ENCODE results near the gene TAF1D. TPM values are rescaled to one million over a fixed set of nuclear protein-coding genes. Genes with fewer than 3 reads are reported as not detected.

The TAF1D gene, protein sequence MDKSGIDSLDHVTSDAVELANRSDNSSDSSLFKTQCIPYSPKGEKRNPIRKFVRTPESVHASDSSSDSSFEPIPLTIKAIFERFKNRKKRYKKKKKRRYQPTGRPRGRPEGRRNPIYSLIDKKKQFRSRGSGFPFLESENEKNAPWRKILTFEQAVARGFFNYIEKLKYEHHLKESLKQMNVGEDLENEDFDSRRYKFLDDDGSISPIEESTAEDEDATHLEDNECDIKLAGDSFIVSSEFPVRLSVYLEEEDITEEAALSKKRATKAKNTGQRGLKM
- total RNA-seq = 148 TPM

- H3K27ac ChIP-seq = peak within 1 kb of the TSS; percentile 86
- intact Hi-C loops (cut with DNase I) = no loop called here
- TF ChIP-seq, protein P1, sequence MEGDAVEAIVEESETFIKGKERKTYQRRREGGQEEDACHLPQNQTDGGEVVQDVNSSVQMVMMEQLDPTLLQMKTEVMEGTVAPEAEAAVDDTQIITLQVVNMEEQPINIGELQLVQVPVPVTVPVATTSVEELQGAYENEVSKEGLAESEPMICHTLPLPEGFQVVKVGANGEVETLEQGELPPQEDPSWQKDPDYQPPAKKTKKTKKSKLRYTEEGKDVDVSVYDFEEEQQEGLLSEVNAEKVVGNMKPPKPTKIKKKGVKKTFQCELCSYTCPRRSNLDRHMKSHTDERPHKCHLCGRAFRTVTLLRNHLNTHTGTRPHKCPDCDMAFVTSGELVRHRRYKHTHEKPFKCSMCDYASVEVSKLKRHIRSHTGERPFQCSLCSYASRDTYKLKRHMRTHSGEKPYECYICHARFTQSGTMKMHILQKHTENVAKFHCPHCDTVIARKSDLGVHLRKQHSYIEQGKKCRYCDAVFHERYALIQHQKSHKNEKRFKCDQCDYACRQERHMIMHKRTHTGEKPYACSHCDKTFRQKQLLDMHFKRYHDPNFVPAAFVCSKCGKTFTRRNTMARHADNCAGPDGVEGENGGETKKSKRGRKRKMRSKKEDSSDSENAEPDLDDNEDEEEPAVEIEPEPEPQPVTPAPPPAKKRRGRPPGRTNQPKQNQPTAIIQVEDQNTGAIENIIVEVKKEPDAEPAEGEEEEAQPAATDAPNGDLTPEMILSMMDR (IDR thresholded peaks at IDR 0.05) = no peak
- TF ChIP-seq POLR2AphosphoS5 (IDR thresholded peaks at IDR 0.05; ENCODE audit: insufficient read depth in 1 of 2, low read depth in 1 of 2) (peak; percentile 88 to 95), POLR2A (IDR thresholded peaks at IDR 0.05) (peak in 1 of 2 donors; percentile 72)
- no peaks in the 10 kb centered on the region for H3K9me3 ChIP-seq
- H3K36me3 ChIP-seq = peaks cover 0 to 28% of the 10 kb centered on the region in 2 donors
- peaks cover 43% of the 10 kb centered on the region for H3K4me1 ChIP-seq
- DNase-seq (ENCODE audit: extremely low spot score in 2 of 2) = peak in 1 of 2 donors; percentile 99
- H3K4me3 ChIP-seq = peak within 1 kb of the TSS; percentile 77 to 78
- no peaks in the 10 kb centered on the region for H3K27me3 ChIP-seq
Observed at GRCh38 chr11:93741094-93741881, at the start of gene TAF1D, which contains the start of gene C11orf54. Gene TAF1D, minus strand, starts transcription at chr11:93741495. Its CDS starts 2,191 bp downstream, at chr11:93739304. Gene C11orf54, plus strand, starts transcription at chr11:93741672. Its CDS starts 5,722 bp downstream, at chr11:93747394.

- DNase-seq (ENCODE audit: extremely low spot score in 2 of 2) = no peak
- Histone ChIP-seq H3K4me1 (peaks cover 42% of the 10 kb centered on the region), H3K27ac (peak overlapping the region; percentile 89), H3K9me3 (no peaks in the 10 kb centered on the region), H3K36me3 (peaks cover 0 to 12% of the 10 kb centered on the region in 2 donors), H3K27me3 (no peaks in the 10 kb centered on the region), H3K4me3 (peak overlapping the region; percentile 90 to 99)
- intact Hi-C loops (cut with DNase I) = no loop called here
- TF ChIP-seq POLR2AphosphoS5 (IDR thresholded peaks at IDR 0.05; ENCODE audit: insufficient read depth in 1 of 2, low read depth in 1 of 2) = no peak
Observed at GRCh38 chr11:93784935-93785360, 43.7 kb upstream of the TAF1D start.

DNA sequence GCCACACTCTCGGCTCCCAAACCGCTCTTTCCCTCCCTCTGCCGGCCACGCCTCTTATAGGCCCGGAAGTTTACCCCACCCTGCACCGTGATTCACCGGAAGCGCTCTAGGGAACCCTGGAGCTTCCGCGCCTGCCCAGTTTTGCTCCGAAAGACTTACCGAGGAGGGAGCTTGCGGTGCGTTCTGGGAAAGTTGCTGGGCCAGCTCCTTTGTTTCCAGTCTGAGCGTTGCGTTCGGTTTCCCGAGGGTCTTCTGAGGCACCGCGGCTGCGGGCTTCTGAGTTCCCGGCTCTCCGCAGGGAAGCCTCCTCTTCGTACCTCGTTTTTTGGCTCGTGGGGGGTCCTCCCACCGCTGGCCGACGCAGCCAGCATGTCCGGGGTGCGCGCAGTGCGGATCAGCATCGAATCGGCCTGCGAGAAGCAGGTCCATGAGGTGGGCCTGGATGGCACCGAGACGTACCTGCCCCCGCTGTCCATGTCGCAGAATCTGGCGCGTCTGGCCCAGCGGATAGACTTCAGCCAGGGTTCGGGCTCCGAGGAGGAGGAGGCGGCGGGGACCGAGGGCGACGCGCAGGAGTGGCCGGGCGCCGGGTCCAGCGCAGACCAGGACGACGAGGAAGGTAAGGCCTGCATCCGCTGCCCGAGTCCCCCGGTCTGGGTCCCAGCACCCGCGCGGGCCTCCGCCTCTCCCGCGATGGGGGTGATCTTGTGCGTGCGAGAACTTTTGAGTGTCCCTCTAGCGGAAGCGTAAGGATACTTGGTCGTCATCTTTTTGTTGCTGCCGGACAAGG is 43.0 kb upstream of the TAF1D start, which contains the start of gene MED17:
MED17 (plus strand) TSS at position 138 of the 790 bp plus-strand sequence; CDS start at position 370, 232 bp downstream.
- Histone ChIP-seq H3K4me1 (peaks cover 42% of the 10 kb centered on the region), H3K27ac (peak within 1 kb of the TSS; percentile 89), H3K27me3 (no peaks in the 10 kb centered on the region), H3K9me3 (no peaks in the 10 kb centered on the region), H3K36me3 (peaks cover 0 to 6% of the 10 kb centered on the region in 2 donors), H3K4me3 (peak within 1 kb of the TSS; percentile 90 to 99)
- intact Hi-C loops (cut with DNase I) = no loop called here
- TF ChIP-seq POLR2AphosphoS5 (IDR thresholded peaks at IDR 0.05; ENCODE audit: insufficient read depth in 1 of 2, low read depth in 1 of 2) (peak; percentile 97 to 98), POLR2A (IDR thresholded peaks at IDR 0.05) (peak in 1 of 2 donors; percentile 86)
- TF ChIP-seq, protein P1 (IDR thresholded peaks at IDR 0.05) = peak in 1 of 3 experiments; percentile 30
- DNase-seq (ENCODE audit: extremely low spot score in 2 of 2) = peak in 1 of 2 donors; percentile 94

- DNase-seq (ENCODE audit: extremely low spot score in 2 of 2) = no peak
- Histone ChIP-seq H3K4me3 (peak overlapping the region; percentile 90 to 99), H3K27ac (peak overlapping the region; percentile 89), H3K9me3 (no peaks in the 10 kb centered on the region), H3K4me1 (peaks cover 39% of the 10 kb centered on the region), H3K27me3 (no peaks in the 10 kb centered on the region), H3K36me3 (peaks cover 0 to under 1% of the 10 kb centered on the region in 2 donors)
- TF ChIP-seq, protein P1 (IDR thresholded peaks at IDR 0.05) = no peak
- TF ChIP-seq POLR2A (IDR thresholded peaks at IDR 0.05) = no peak
- TF ChIP-seq POLR2AphosphoS5 (IDR thresholded peaks at IDR 0.05; ENCODE audit: insufficient read depth in 1 of 2, low read depth in 1 of 2) = no peak
- intact Hi-C loops (cut with DNase I) = no loop called here
Observed at GRCh38 chr11:93783765-93784144, 42.5 kb upstream of the TAF1D start.

DNA sequence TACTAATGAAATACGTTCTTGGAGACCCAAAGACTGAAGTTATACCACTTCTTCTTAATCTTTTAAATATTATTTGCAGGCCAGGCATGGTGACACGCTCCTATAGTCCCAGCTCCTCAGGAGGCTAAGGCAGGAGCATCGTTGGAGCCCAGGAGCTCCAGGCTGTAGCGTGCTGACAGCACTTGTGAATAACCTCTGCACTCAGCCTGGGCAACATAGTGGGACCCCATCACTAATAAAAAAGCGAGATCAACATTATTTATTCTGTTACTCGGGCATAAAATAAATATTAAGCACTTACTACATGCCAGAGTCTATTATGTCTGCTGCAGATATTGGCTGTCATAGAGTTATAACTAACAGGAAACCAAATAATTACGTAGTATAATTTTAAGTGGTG is 42.1 kb upstream of the TAF1D start:
- Histone ChIP-seq H3K27me3 (no peaks in the 10 kb centered on the region), H3K4me3 (peak overlapping the region; percentile 90 to 99), H3K9me3 (no peaks in the 10 kb centered on the region), H3K36me3 (no peaks in the 10 kb centered on the region), H3K4me1 (peaks cover 36% of the 10 kb centered on the region), H3K27ac (peak overlapping the region; percentile 89)
- TF ChIP-seq, protein P1 (IDR thresholded peaks at IDR 0.05) = no peak
- no peak for TF ChIP-seq POLR2A (IDR thresholded peaks at IDR 0.05)
- TF ChIP-seq POLR2AphosphoS5 (IDR thresholded peaks at IDR 0.05; ENCODE audit: insufficient read depth in 1 of 2, low read depth in 1 of 2) = no peak
- intact Hi-C loops (cut with DNase I) = no loop called here
- DNase-seq (ENCODE audit: extremely low spot score in 2 of 2) = no peak
